Dermis microvascular lymphatic vessel endothelial cell (primary cell): ENCODE results near the gene CHERP. TPM values are rescaled to one million over a fixed set of nuclear protein-coding genes. Genes with fewer than 3 reads are reported as not detected.
A peak's percentile ranks its signal among the peaks of the same experiment; 100 is the strongest.
"Not testable (repeated sequence)": the region's sequence is repeated elsewhere in the genome, so short reads cannot be mapped to it uniquely, and the experiment has no call there.

Experiments
- DNase-seq, 2 donors: peaks; one replicate each; pipeline versions ENCODE4 v3.0.0 to v3.0.0-alpha.2; 2010; ENCODE audit warnings: low read depth in 2 of 2
- total RNA-seq: library from RNA; depleted of rRNA; stranded (reverse); fragments of >200 nt; gene quantifications from 2 replicates; pipeline ENCODE4 v1.2.1, GENCODE V29; 2014

The CHERP gene
- total RNA-seq, 1 donor from 2014 or later, result 2.6 TPM

DNA sequence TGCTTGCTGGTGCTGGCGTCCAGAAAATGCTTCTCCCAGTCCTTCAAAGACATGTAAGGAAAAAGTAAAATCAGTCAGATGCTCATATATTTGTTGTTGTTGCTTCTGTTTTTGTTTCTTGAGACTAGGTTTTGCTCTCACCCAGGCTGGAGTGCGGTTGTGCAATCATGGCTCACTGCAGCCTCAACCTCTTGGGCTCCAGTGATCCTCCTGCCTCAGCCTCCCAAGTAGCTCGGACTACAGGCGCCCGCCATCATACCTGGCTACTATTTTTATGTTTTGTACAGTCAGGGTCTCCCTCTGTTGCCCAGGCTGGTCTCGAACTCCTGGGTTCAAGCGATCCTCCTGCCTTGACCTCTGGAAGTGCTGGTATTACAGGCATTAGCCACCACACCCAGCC, 59.5 kb downstream of the CHERP start:
- no peak for DNase-seq

DNA sequence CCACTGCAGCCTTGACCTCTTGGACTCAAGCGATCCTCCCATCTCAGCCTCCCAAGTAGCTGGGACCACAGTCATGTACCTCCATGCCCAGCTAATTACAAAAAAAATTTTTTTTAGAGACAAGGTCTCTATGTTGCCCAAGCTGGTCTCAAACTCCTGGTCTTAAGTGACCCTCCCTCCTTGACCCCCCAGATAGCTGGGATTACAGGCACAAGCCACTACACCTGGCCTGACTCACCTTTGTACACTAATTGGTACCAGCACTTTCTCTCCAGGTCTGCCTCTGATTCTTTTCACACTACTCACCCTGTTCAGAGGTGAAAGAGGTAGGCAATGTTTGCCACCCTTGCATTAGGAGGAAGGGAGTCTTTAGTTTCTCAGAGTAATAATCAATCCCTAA, 64.9 kb downstream of the CHERP start:
- no peak for DNase-seq

DNA sequence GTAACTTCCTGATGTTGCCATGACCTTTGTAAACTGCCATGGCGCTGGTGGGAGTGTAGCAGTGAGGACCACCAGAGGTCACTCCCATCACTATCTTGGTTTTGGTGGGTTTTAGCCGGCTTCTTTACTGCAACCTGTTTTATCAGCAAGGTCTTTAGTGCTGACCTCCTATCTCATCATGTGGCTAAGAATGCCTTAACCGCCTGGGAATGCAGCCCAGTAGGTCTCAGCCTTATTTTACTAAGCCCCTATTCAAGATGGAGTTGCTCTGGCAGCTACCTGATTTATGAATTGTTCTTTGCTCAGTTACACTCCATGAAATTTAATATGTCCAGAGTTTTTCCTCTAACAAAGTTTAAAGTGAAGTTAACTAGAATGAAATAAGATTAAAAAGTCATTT, 65.8 kb downstream of the CHERP start:
- no peak for DNase-seq

DNA sequence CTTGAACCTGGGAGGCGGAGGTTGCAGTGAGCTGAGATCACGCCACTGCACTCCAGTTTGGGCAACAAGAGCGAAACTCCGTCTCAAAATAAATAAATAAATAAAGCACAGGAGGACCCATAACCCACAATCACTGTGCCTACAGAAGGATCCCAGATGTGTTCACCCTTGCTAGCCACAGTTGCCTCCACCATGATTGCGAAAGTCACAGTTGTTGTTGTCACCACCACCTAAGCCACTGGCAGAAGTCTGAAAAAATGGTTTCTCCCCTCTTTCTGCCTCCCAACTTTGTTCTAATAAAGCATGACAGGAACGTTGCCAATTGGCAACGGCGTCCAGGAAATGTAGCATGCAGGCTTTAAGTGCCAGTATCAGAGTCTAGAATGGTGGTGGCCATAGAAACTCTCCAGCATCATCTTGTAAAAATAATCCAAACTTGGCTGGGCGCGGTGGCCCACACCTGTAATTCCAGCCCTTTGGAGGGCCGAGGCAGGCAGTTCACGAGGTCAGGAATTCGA, 68.3 kb downstream of the CHERP start:
- DNase-seq, result peak; percentile 38 to 50

DNA sequence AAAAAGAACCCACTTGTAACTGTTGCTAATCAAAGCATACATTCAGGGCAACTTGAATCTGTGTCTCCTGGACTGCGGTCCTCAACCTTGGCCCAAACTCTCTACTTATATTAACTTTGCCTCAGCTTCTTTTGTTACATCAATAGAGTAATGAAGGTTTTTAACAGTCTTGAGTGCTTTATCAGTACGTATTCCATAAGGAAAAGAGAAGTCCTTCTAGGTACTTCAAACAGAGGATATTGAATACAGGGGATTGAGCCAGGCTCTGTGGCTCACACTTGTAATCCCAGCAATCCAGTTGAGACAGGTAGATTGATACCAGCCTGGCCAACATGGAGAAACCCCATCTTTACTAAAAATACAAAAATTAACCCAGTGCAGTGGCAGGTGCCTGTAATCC, 69.2 kb downstream of the CHERP start:
- DNase-seq, result no peak

DNA sequence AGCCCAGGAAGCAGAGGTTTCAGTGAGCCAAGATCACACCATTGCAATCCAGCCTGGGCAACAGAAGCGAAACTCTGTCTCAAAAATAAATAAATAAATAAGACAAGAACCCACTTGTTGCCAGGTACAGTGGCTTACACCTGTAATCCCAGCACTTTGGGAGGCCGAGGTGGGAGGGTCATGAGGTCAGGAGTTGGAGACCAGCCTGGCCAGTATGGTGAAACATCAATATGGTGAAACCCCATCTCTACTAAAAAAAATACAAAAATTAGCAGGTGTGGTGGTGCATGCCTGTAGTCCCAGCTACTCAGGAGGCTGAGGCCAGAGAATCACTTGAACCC, 69.7 kb downstream of the CHERP start:
- not testable (repeated sequence) for DNase-seq

DNA sequence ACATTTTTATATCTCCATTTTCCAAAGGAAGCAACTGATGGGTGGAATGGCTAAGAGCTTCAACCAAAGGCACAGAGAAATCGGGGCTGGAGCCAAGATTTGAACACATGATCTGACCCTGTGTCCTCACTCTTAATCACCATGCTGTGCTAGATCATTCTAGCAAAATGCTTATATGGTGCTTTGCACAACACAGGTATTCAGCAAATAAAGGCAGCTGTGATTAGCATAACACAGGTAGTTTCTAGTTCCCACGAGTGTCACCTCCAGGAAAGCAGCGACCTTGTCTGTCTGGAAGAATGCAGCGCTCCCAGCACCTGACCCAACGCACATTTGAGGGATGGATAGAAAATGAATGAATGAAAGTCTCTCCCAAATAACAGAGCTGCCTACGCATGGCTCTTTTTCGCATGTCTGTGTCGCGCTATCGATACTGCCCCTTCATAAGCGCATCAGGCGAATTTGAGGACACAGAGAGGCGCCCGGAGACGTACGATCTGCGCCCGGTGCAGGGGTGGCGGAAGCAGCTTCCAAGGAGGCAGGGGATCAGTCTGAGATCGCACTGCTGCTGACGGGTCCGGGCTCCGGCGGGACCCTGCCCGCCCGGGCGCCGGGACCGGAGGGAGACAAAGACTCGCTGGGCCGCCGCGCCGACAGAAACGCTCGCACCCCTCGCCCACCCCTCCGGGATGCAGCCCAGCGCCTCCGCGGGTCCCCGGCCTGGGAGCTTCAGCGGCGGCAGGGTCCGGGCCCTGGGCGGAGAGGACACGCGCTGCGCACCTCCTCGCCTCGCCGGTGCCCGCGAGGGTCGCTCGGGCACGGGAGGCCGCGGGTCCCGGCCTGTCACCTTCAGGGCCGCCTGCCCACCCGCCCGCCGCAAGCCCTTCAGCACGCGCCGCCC, 71.1 kb downstream of the CHERP start:
- DNase-seq, result peak in 1 of 2 donors; percentile 37

DNA sequence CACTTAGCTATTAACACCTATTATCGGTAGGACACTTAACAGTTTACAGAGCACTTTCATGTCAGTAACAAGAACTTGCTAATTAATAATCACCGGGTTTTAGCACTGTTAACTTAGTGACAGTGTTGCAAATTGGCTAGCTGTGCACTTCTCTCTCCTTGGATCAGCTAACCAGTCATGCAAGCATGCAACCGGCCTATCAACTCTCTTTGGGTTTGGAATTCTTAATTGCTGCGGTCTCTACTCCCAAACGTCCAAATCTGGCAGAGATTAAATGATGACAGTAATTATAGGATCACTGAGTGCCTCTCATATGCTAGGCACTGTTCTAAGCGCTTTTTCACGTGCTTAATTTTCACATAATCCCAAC, 71.7 kb downstream of the CHERP start:
- no peak for DNase-seq

Other genes with a start within 250 kb of the CHERP start
- 2.4 and 2.8 TPM in 2 replicates for gene KLF2, start 217.6 kb downstream of the CHERP start, total RNA-seq
- 5.8 and 10.7 TPM in 2 replicates for gene EPS15L1, start 70.5 kb downstream of the CHERP start, total RNA-seq
- not detected in 2 replicates for gene CALR3, start 46.3 kb downstream of the CHERP start, total RNA-seq
- 1.5 and 1.8 TPM in 2 replicates for gene C19orf44, start 46.0 kb downstream of the CHERP start, total RNA-seq
- gene SLC35E1, start 30.0 kb upstream of the CHERP start, total RNA-seq, result 15.7 and 29.5 TPM in 2 replicates
- gene MED26, start 85.8 kb upstream of the CHERP start, total RNA-seq, result 2.4 and 4.9 TPM in 2 replicates
- gene SMIM7, start 117.7 kb upstream of the CHERP start, total RNA-seq, result 33.4 and 52.1 TPM in 2 replicates
- gene TMEM38A, start 118.7 kb upstream of the CHERP start, total RNA-seq, result 0.90 and 2.1 TPM in 2 replicates
- gene NWD1, start 177.4 kb upstream of the CHERP start, total RNA-seq, result not detected in 2 replicates